B cell (primary cell): ENCODE results near the gene PANK4. TPM values are rescaled to one million over a fixed set of nuclear protein-coding genes. Genes with fewer than 3 reads are reported as not detected.

ENCODE experiments used
- ATAC-seq: fragments of 200-7000 bp; cut with Tn5 transposase; one replicate; pipeline ENCODE4 v1.10.0; 2021; ENCODE audit warnings: low read depth, mild to moderate bottlenecking, moderate number of reproducible peaks, moderate library complexity
- CTCF ChIA-PET: fragments of 350-600 bp; sonication (Branson Sonifier 250); formaldehyde crosslinking; loops from one replicate; lab custom pipeline; 2021; ENCODE audit warnings: antibody characterized with exemption, inconsistent platforms; lab: Charles Lee
- POLR2A ChIA-PET: fragments of 350-600 bp; sonication (Branson Sonifier 250); formaldehyde crosslinking; loops from one replicate; lab custom pipeline; 2021; ENCODE audit warnings: antibody characterized with exemption; lab: Charles Lee
- DNase-seq: peaks from one replicate; pipeline ENCODE4 v3.0.0; 2013
- H2AFZ ChIP-seq: 2 replicates; pipeline ENCODE4 v1.6.1; 2012; ENCODE audit warnings: mild to moderate bottlenecking, low read depth, low read length; ENCODE audit not compliant: insufficient read depth, poor library complexity, severe bottlenecking
- H3K27ac ChIP-seq, 2 donors: 1 replicate in 1 of 2; 2 replicates in 1 of 2; pipeline ENCODE4 v1.5.1; 2012 to 2013; ENCODE audit warnings: low read length in 2 of 2, mild to moderate bottlenecking in 2 of 2, moderate library complexity in 1 of 2
- H3K27me3 ChIP-seq, 4 experiments: fragments of 200-600 bp in 1 of 4; sonication (generic) in 1 of 4; replicated peaks in 1 of 4; 1 replicate in 2 of 4; 2 replicates in 2 of 4; pipeline versions ENCODE4 v1.6.1 to v1.7.0; 2013 to 2016; ENCODE audit warnings: low read length in 3 of 4, mild to moderate bottlenecking in 2 of 4, mixed read lengths in 1 of 4, moderate library complexity in 1 of 4; ENCODE audit not compliant: insufficient read depth in 4 of 4, control insufficient read depth in 3 of 4; ENCODE audit errors: control extremely low read depth in 1 of 4
- H3K36me3 ChIP-seq, 2 experiments: replicated peaks in 1 of 2; 1 replicate in 1 of 2; 2 replicates in 1 of 2; pipeline versions ENCODE4 v1.6.1 to v1.7.1; 2013; ENCODE audit warnings: low read length in 1 of 2; ENCODE audit not compliant: insufficient read depth in 2 of 2, control insufficient read depth in 1 of 2; ENCODE audit errors: control extremely low read depth in 1 of 2, extremely low read depth in 1 of 2
- H3K4me1 ChIP-seq, 2 donors: fragments of 200-600 bp in 1 of 2; sonication (generic) in 1 of 2; 1 replicate in 1 of 2; 2 replicates in 1 of 2; pipeline versions ENCODE4 v1.5.1 to v1.6.1; 2013 to 2017; ENCODE audit warnings: low read length in 2 of 2; ENCODE audit not compliant: control insufficient read depth in 2 of 2, insufficient read depth in 2 of 2
- H3K4me2 ChIP-seq: replicated peaks from 2 replicates; pipeline ENCODE3; 2012; ENCODE audit warnings: mild to moderate bottlenecking, low read depth, low read length; ENCODE audit not compliant: poor library complexity, severe bottlenecking
- H3K4me3 ChIP-seq, 5 experiments: fragments of 200-600 bp in 1 of 5; sonication (generic) in 1 of 5; 1 replicate in 3 of 5; 2 replicates in 2 of 5; pipeline versions ENCODE4 v1.5.1 to v1.7.0; 2011 to 2016; ENCODE audit warnings: low read length in 4 of 5, mild to moderate bottlenecking in 4 of 5, low read depth in 2 of 5, control low read depth in 1 of 5, moderate library complexity in 1 of 5; ENCODE audit not compliant: insufficient read depth in 1 of 5; ENCODE audit errors: control extremely low read depth in 1 of 5, extremely low read depth in 1 of 5
- H3K79me2 ChIP-seq: fragments of 200-600 bp; sonication (generic); one replicate; pipeline ENCODE4 v1.6.0; 2016; ENCODE audit warnings: low read length; ENCODE audit not compliant: control insufficient read depth, insufficient read depth
- H3K9ac ChIP-seq: fragments of 200-600 bp; sonication (generic); 2 replicates; pipeline ENCODE4 v1.6.1; 2017; ENCODE audit warnings: mild to moderate bottlenecking, low read length, moderate library complexity
- H3K9me3 ChIP-seq, 3 donors: one replicate each; pipeline versions ENCODE4 v1.6.1 to v1.7.1; 2013; ENCODE audit warnings: low read length in 2 of 3; ENCODE audit not compliant: control insufficient read depth in 2 of 3, insufficient read depth in 1 of 3; ENCODE audit errors: control extremely low read depth in 1 of 3
- H4K20me1 ChIP-seq: 2 replicates; pipeline ENCODE4 v1.6.0; 2012; ENCODE audit warnings: mild to moderate bottlenecking, low read length; ENCODE audit not compliant: insufficient read depth, control insufficient read depth, poor library complexity, severe bottlenecking
- H3K27ac Mint-ChIP-seq: one replicate; pipeline ENCODE4 v1.8.0; 2021; ENCODE audit warnings: mixed read lengths
- H3K27me3 Mint-ChIP-seq: one replicate; pipeline ENCODE4 v1.8.0; 2021; ENCODE audit warnings: mixed read lengths
- H3K4me1 Mint-ChIP-seq: one replicate; pipeline ENCODE4 v1.8.0; 2021; ENCODE audit warnings: mixed read lengths
- H3K4me3 Mint-ChIP-seq: one replicate; pipeline ENCODE4 v1.8.0; 2021; ENCODE audit warnings: mixed read lengths
- H3K9me3 Mint-ChIP-seq: one replicate; pipeline ENCODE4 v1.8.0; 2022; ENCODE audit warnings: mixed read lengths; ENCODE audit not compliant: insufficient read depth
- EZH2 ChIP-seq: IDR thresholded peaks from 2 replicates; pipeline ENCODE4 v1.6.1; 2012; ENCODE audit warnings: borderline replicate concordance, low read depth, mild to moderate bottlenecking, moderate library complexity, low read length; ENCODE audit not compliant: insufficient read depth, poor library complexity, severe bottlenecking
- WGBS: methylation state at CpG from one replicate; pipeline ENCODE4 v1.1.5; 2013; ENCODE audit warnings: missing lambda C conversion rate; ENCODE audit not compliant: insufficient coverage; 5-methylcytosine and 5-hydroxymethylcytosine counted together
- intact Hi-C: fragments of 100-400 bp; cut with micrococcal nuclease; formaldehyde crosslinking; loops from one replicate; pipeline ENCODE4 v1.10.0; 2022
- polyA plus RNA-seq: library from polyadenylated mRNA; depleted of rRNA; stranded (reverse); fragments of >200 nt; gene quantifications from 2 replicates; pipeline ENCODE4 v1.2.3, GENCODE V29; 2012
- total RNA-seq, 2 donors: library from RNA; stranded (reverse); fragments of 120-200 nt in 1 of 2; gene quantifications; 1 replicate in 1 of 2; 2 replicates in 1 of 2; pipeline versions ENCODE4 v1.2.3 to v1.2.4, GENCODE V29; 2013 to 2022
- TF ChIP-seq, protein P1 (sequence below): fragments of 200-600 bp; IDR thresholded peaks from one replicate; pipeline ENCODE4 v1.8.0; 2022; ENCODE audit warnings: antibody characterized with exemption, mild to moderate bottlenecking

PANK4 gene
- total and polyA plus RNA-seq, 2 donors (not counting 1 experiment from before 2014, with no cell fraction given) = 38.0 to 80.5 TPM

DNA sequence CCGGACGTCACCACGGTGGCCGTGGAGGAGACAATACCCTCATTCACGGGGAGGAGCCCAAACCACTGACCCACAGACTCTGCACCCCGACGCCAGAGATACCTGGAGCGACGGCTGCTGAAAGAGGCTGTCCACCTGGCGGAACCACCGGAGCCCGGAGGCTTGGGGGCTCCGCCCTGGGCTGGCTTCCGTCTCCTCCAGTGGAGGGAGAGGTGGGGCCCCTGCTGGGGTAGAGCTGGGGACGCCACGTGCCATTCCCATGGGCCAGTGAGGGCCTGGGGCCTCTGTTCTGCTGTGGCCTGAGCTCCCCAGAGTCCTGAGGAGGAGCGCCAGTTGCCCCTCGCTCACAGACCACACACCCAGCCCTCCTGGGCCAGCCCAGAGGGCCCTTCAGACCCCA lies 36.8 kb upstream of the PANK4 start:
- Histone ChIP-seq H3K9ac (no peak overlapping the region), H3K9me3 (peaks cover 0 to 3% (median 0%) of the 10 kb centered on the region in 3 donors), H3K79me2 (peaks cover 8% of the 10 kb centered on the region), H3K4me1 (peaks cover 4 to 9% of the 10 kb centered on the region in 2 donors), H3K27me3 (no peaks in the 10 kb centered on the region), H4K20me1 (peaks cover 25% of the 10 kb centered on the region), H3K36me3 (peaks cover 0 to 48% of the 10 kb centered on the region in 2 experiments), H3K4me3 (no peak overlapping the region), H3K27ac (no peak overlapping the region), H2AFZ (no peak overlapping the region), H3K4me2 (no peak overlapping the region)
- no peak for DNase-seq
- H3K9me3 Mint-ChIP-seq = no peaks in the 10 kb centered on the region
- no peak for TF ChIP-seq EZH2
- no peaks in the 10 kb centered on the region for H3K27me3 Mint-ChIP-seq
- no peak overlapping the region for H3K4me3 Mint-ChIP-seq
- ATAC-seq = no peak
- POLR2A ChIA-PET = interaction anchor here (2.5 kb wide), 1 partner anchor 22 kb away, joined by 18 read pairs; the partner anchor contains the start of gene PRXL2B
- H3K27ac Mint-ChIP-seq = no peak overlapping the region
- 98% methylated on average over 16 of the region's 18 CpGs for WGBS
- intact Hi-C loops = no loop called here
- H3K4me1 Mint-ChIP-seq = peaks cover 10% of the 10 kb centered on the region
- CTCF ChIA-PET = interaction anchor here (1.0 kb wide), 1 partner anchor 223 kb away, joined by 3 read pairs; no protein-coding TSS in a partner anchor

GRCh38 chr1:2561898-2562895 lies 35.8 kb upstream of the PANK4 start:
- intact Hi-C loops = no loop called here

More at GRCh38 chr1:2561898-2562895, 35.8 kb upstream of the PANK4 start:
- TF ChIP-seq, protein P1, sequence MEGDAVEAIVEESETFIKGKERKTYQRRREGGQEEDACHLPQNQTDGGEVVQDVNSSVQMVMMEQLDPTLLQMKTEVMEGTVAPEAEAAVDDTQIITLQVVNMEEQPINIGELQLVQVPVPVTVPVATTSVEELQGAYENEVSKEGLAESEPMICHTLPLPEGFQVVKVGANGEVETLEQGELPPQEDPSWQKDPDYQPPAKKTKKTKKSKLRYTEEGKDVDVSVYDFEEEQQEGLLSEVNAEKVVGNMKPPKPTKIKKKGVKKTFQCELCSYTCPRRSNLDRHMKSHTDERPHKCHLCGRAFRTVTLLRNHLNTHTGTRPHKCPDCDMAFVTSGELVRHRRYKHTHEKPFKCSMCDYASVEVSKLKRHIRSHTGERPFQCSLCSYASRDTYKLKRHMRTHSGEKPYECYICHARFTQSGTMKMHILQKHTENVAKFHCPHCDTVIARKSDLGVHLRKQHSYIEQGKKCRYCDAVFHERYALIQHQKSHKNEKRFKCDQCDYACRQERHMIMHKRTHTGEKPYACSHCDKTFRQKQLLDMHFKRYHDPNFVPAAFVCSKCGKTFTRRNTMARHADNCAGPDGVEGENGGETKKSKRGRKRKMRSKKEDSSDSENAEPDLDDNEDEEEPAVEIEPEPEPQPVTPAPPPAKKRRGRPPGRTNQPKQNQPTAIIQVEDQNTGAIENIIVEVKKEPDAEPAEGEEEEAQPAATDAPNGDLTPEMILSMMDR = peak; percentile 64
- no peak for TF ChIP-seq EZH2
- Histone ChIP-seq H4K20me1 (peaks cover 32% of the 10 kb centered on the region), H3K4me1 (peaks cover 13 to 19% of the 10 kb centered on the region in 2 donors), H3K27ac (no peak overlapping the region), H3K36me3 (peaks cover 0 to 52% of the 10 kb centered on the region in 2 experiments), H3K79me2 (peaks cover 17% of the 10 kb centered on the region), H3K9me3 (peaks cover 0 to 3% (median 0%) of the 10 kb centered on the region in 3 donors), H3K9ac (no peak overlapping the region), H3K27me3 (no peaks in the 10 kb centered on the region), H3K4me2 (no peak overlapping the region), H3K4me3 (no peak overlapping the region), H2AFZ (no peak overlapping the region)
- ChIA-PET POLR2A (interaction anchor here (2.5 kb wide), 1 partner anchor 23 kb away, joined by 18 read pairs; the partner anchor contains the start of gene PRXL2B), CTCF (interaction anchor here (0.8 to 4.0 kb wide), 8 partner anchors 10 to 84 kb away, joined by 3 to 33 read pairs (median 4); partner anchors contain the start of gene PRXL2B)
- Mint-ChIP-seq H3K9me3 (no peaks in the 10 kb centered on the region), H3K27me3 (no peaks in the 10 kb centered on the region), H3K27ac (no peak overlapping the region), H3K4me3 (no peak overlapping the region), H3K4me1 (peaks cover 19% of the 10 kb centered on the region)
- ATAC-seq = peak; percentile 63
- WGBS = 95% methylated on average over 17 of the region's 24 CpGs
- peak; percentile 54 for DNase-seq
